Liver (tissue), 9 donors: ENCODE results near the gene PPP1R12C. TPM values are rescaled to one million over a fixed set of nuclear protein-coding genes. Genes with fewer than 3 reads are reported as not detected.

Experiments used
- DNase-seq: peaks from one replicate; pipeline ENCODE4 v3.0.0-alpha.2; 2017; ENCODE audit warnings: low spot score
- H3K27ac ChIP-seq, 2 donors: one replicate each; pipeline ENCODE4 v1.7.0; 2013; ENCODE audit warnings: inconsistent platforms in 2 of 2, low read length in 2 of 2, control low read depth in 1 of 2, low read depth in 1 of 2, mild to moderate bottlenecking in 1 of 2
- H3K27me3 ChIP-seq, 4 donors: one replicate each; pipeline versions ENCODE4 v1.6.1 to v1.7.0; 2013; ENCODE audit warnings: low read length in 3 of 4, inconsistent platforms in 1 of 4, mild to moderate bottlenecking in 1 of 4, moderate library complexity in 1 of 4; ENCODE audit not compliant: control insufficient read depth in 4 of 4, insufficient read depth in 4 of 4
- H3K36me3 ChIP-seq, 4 donors: one replicate each; pipeline versions ENCODE4 v1.6.1 to v1.7.0; 2013; ENCODE audit warnings: low read length in 3 of 4, mild to moderate bottlenecking in 3 of 4, low read depth in 1 of 4, moderate library complexity in 1 of 4; ENCODE audit not compliant: control insufficient read depth in 4 of 4, insufficient read depth in 3 of 4
- H3K4me1 ChIP-seq, 4 donors: one replicate each; pipeline versions ENCODE4 v1.6.1 to v1.7.0; 2013; ENCODE audit warnings: low read length in 3 of 4, mild to moderate bottlenecking in 3 of 4, moderate library complexity in 1 of 4; ENCODE audit not compliant: control insufficient read depth in 4 of 4, insufficient read depth in 4 of 4
- H3K4me3 ChIP-seq, 3 donors: one replicate each; pipeline versions ENCODE4 v1.6.1 to v1.7.0; 2013; ENCODE audit warnings: low read length in 3 of 3, control low read depth in 1 of 3, low read depth in 1 of 3, mild to moderate bottlenecking in 1 of 3
- H3K9ac ChIP-seq, 2 donors: one replicate each; pipeline ENCODE4 v1.7.0; 2013; ENCODE audit warnings: low read length in 2 of 2, mild to moderate bottlenecking in 2 of 2, moderate library complexity in 2 of 2, control low read depth in 1 of 2, low read depth in 1 of 2
- H3K9me3 ChIP-seq, 4 donors: one replicate each; pipeline versions ENCODE4 v1.6.1 to v1.7.0; 2013; ENCODE audit warnings: low read length in 3 of 4; ENCODE audit not compliant: control insufficient read depth in 4 of 4
- EGR1 ChIP-seq, 2 donors: IDR thresholded peaks; 2 replicates each; pipeline ENCODE4 v1.6.1; 2016 to 2018; ENCODE audit warnings: antibody characterized with exemption in 2 of 2, low read depth in 2 of 2
- FOXA1 ChIP-seq: IDR thresholded peaks from 2 replicates; pipeline ENCODE4 v1.6.1; 2016; ENCODE audit warnings: antibody characterized with exemption
- FOXA2 ChIP-seq: IDR thresholded peaks from 2 replicates; pipeline ENCODE4 v1.6.1; 2016; ENCODE audit warnings: antibody characterized with exemption
- GABPA ChIP-seq, 2 donors: IDR thresholded peaks in 1 of 2; conservative IDR thresholded peaks in 1 of 2; 2 replicates each; pipeline ENCODE4 v1.6.1; 2016; ENCODE audit warnings: antibody characterized with exemption in 2 of 2, mild to moderate bottlenecking in 1 of 2, moderate library complexity in 1 of 2
- HNF4A ChIP-seq, 2 donors: conservative IDR thresholded peaks; 2 replicates each; pipeline ENCODE4 v1.6.1; 2016; ENCODE audit warnings: antibody characterized with exemption in 2 of 2, mild to moderate bottlenecking in 2 of 2
- HNF4G ChIP-seq: IDR thresholded peaks from 2 replicates; pipeline ENCODE4 v1.6.1; 2016; ENCODE audit warnings: antibody characterized with exemption
- JUND ChIP-seq, 2 donors: IDR thresholded peaks; 2 replicates each; pipeline ENCODE4 v1.6.1; 2016; ENCODE audit warnings: antibody characterized with exemption in 2 of 2
- NR2F2 ChIP-seq: IDR thresholded peaks from 2 replicates; pipeline ENCODE4 v1.6.1; 2016; ENCODE audit warnings: antibody characterized with exemption
- RAD21 ChIP-seq, 2 donors: IDR thresholded peaks; 2 replicates each; pipeline ENCODE4 v1.6.1; 2016; ENCODE audit warnings: antibody characterized with exemption in 2 of 2, mild to moderate bottlenecking in 2 of 2
- RXRA ChIP-seq, 2 donors: IDR thresholded peaks; 2 replicates each; pipeline ENCODE4 v1.6.1; 2017 to 2018; ENCODE audit warnings: antibody characterized with exemption in 2 of 2, mild to moderate bottlenecking in 1 of 2
- SP1 ChIP-seq: IDR thresholded peaks from 2 replicates; pipeline ENCODE4 v1.6.1; 2018; ENCODE audit warnings: antibody characterized with exemption, mild to moderate bottlenecking
- TAF1 ChIP-seq: conservative IDR thresholded peaks from 2 replicates; pipeline ENCODE4 v1.6.1; 2016; ENCODE audit warnings: antibody characterized with exemption, mild to moderate bottlenecking
- YY1 ChIP-seq: IDR thresholded peaks from 2 replicates; pipeline ENCODE4 v1.6.1; 2016; ENCODE audit warnings: antibody characterized with exemption, mild to moderate bottlenecking
- WGBS: extraction: QIAGEN DNeasy Blood & Tissue Kit; methylation state at CpG from one replicate; pipeline ENCODE4 v1.1.7; 2013; 5-methylcytosine and 5-hydroxymethylcytosine counted together
- polyA plus RNA-seq, 2 donors: library from polyadenylated mRNA; stranded (reverse) in 1 of 2; unstranded in 1 of 2; fragments of 200-250 nt in 1 of 2; fragments of >200 nt in 1 of 2; fragmentation: Nextera tagmentation in 1 of 2; extraction: Ambion mirVana in 1 of 2; gene quantifications; one replicate each; pipeline versions ENCODE4 v1.2.1 to v1.2.3, GENCODE V29; 2013 to 2015
- total RNA-seq, 2 donors: library from RNA; depleted of rRNA; stranded (reverse); fragments of >200 nt; gene quantifications; one replicate each; pipeline ENCODE4 v1.2.3, GENCODE V29; 2014
- TF ChIP-seq, protein P1 (sequence below): fragments of 150-350 bp; IDR thresholded peaks from 2 replicates; pipeline ENCODE4 v1.5.1; 2017; ENCODE audit warnings: improper control_type of control experiment, low read depth, low read length; ENCODE audit not compliant: missing input control
- TF ChIP-seq, protein P2 (sequence below): IDR thresholded peaks from 2 replicates; pipeline ENCODE4 v1.6.1; 2016; ENCODE audit warnings: antibody characterized with exemption, mild to moderate bottlenecking
- TF ChIP-seq, protein P3 (sequence below): IDR thresholded peaks from 2 replicates; pipeline ENCODE4 v1.6.1; 2016; ENCODE audit warnings: antibody characterized with exemption
- TF ChIP-seq, protein P4 (sequence below): IDR thresholded peaks from 2 replicates; pipeline ENCODE4 v1.6.1; 2016; ENCODE audit warnings: antibody characterized with exemption
- TF ChIP-seq, protein P5 (sequence below): IDR thresholded peaks from 2 replicates; pipeline ENCODE4 v1.6.1; 2016; ENCODE audit warnings: antibody characterized with exemption
- donor health status: healthy.
- donor health status: healthy.
- donor health status: healthy.
- donor health status: healthy.
- donor health status: healthy.

PPP1R12C gene
- total and polyA plus RNA-seq, 4 donors, result 7.4 to 35.8 (median 24.9) TPM

DNA sequence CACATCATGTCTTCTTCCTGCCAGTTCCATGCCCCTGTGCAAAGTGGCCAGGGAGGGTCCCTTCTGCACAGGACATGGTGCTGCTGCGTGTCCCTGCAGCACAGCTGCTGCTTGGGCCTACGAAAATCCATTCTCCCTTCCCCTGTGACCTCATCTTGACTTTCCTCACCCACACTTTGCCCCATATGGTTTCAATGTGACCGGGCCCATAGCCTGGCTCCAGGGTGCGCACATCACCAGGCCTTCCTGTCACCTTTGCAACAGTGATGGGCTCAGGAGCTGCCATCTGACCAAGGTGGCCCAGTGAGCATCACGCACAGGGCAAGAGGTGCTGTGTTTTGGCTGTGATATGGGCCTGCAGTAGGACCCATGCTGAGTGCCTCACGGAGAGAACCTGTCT, 10.8 kb downstream of the PPP1R12C start:
- no peak overlapping the region for H3K4me3 ChIP-seq
- DNase-seq, result no peak
- no peak overlapping the region for H3K27ac ChIP-seq
- TF ChIP-seq, protein P1, sequence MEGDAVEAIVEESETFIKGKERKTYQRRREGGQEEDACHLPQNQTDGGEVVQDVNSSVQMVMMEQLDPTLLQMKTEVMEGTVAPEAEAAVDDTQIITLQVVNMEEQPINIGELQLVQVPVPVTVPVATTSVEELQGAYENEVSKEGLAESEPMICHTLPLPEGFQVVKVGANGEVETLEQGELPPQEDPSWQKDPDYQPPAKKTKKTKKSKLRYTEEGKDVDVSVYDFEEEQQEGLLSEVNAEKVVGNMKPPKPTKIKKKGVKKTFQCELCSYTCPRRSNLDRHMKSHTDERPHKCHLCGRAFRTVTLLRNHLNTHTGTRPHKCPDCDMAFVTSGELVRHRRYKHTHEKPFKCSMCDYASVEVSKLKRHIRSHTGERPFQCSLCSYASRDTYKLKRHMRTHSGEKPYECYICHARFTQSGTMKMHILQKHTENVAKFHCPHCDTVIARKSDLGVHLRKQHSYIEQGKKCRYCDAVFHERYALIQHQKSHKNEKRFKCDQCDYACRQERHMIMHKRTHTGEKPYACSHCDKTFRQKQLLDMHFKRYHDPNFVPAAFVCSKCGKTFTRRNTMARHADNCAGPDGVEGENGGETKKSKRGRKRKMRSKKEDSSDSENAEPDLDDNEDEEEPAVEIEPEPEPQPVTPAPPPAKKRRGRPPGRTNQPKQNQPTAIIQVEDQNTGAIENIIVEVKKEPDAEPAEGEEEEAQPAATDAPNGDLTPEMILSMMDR, result no peak
- TF ChIP-seq, protein P2, sequence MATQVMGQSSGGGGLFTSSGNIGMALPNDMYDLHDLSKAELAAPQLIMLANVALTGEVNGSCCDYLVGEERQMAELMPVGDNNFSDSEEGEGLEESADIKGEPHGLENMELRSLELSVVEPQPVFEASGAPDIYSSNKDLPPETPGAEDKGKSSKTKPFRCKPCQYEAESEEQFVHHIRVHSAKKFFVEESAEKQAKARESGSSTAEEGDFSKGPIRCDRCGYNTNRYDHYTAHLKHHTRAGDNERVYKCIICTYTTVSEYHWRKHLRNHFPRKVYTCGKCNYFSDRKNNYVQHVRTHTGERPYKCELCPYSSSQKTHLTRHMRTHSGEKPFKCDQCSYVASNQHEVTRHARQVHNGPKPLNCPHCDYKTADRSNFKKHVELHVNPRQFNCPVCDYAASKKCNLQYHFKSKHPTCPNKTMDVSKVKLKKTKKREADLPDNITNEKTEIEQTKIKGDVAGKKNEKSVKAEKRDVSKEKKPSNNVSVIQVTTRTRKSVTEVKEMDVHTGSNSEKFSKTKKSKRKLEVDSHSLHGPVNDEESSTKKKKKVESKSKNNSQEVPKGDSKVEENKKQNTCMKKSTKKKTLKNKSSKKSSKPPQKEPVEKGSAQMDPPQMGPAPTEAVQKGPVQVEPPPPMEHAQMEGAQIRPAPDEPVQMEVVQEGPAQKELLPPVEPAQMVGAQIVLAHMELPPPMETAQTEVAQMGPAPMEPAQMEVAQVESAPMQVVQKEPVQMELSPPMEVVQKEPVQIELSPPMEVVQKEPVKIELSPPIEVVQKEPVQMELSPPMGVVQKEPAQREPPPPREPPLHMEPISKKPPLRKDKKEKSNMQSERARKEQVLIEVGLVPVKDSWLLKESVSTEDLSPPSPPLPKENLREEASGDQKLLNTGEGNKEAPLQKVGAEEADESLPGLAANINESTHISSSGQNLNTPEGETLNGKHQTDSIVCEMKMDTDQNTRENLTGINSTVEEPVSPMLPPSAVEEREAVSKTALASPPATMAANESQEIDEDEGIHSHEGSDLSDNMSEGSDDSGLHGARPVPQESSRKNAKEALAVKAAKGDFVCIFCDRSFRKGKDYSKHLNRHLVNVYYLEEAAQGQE, result no peak
- TF ChIP-seq TAF1 (no peak), GABPA (IDR thresholded peaks at IDR 0.05 in 1 of 2, conservative IDR thresholded peaks at IDR 0.05 in 1 of 2) (no peak), HNF4A (conservative IDR thresholded peaks at IDR 0.05) (no peak), YY1 (no peak), SP1 (no peak), HNF4G (no peak), JUND (IDR thresholded peaks at IDR 0.05) (no peak), FOXA2 (no peak), RXRA (IDR thresholded peaks at IDR 0.05) (no peak), NR2F2 (no peak), FOXA1 (no peak), EGR1 (IDR thresholded peaks at IDR 0.05; ENCODE audit: low read depth in 2 of 2) (no peak), RAD21 (IDR thresholded peaks at IDR 0.05) (no peak)
- TF ChIP-seq, protein P3, sequence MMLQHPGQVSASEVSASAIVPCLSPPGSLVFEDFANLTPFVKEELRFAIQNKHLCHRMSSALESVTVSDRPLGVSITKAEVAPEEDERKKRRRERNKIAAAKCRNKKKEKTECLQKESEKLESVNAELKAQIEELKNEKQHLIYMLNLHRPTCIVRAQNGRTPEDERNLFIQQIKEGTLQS, result no peak
- TF ChIP-seq, protein P4, sequence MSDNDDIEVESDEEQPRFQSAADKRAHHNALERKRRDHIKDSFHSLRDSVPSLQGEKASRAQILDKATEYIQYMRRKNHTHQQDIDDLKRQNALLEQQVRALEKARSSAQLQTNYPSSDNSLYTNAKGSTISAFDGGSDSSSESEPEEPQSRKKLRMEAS, result no peak
- TF ChIP-seq, protein P5, sequence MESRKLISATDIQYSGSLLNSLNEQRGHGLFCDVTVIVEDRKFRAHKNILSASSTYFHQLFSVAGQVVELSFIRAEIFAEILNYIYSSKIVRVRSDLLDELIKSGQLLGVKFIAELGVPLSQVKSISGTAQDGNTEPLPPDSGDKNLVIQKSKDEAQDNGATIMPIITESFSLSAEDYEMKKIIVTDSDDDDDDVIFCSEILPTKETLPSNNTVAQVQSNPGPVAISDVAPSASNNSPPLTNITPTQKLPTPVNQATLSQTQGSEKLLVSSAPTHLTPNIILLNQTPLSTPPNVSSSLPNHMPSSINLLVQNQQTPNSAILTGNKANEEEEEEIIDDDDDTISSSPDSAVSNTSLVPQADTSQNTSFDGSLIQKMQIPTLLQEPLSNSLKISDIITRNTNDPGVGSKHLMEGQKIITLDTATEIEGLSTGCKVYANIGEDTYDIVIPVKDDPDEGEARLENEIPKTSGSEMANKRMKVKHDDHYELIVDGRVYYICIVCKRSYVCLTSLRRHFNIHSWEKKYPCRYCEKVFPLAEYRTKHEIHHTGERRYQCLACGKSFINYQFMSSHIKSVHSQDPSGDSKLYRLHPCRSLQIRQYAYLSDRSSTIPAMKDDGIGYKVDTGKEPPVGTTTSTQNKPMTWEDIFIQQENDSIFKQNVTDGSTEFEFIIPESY, result no peak
- H3K4me1 ChIP-seq, result no peaks in the 10 kb centered on the region
- H3K9ac ChIP-seq, result no peak overlapping the region
- no peaks in the 10 kb centered on the region for H3K27me3 ChIP-seq
- peaks cover 7 to 39% (median 13%) of the 10 kb centered on the region in 4 donors for H3K36me3 ChIP-seq
- H3K9me3 ChIP-seq, result no peaks in the 10 kb centered on the region
- 97% methylated on average over 6 of the region's 6 CpGs for WGBS
